B cell (primary cell): ENCODE data around the gene PTN.

ENCODE experiments used
- EZH2 ChIP-seq: IDR thresholded peaks from 2 replicates; pipeline ENCODE4 v1.6.1; 2012; ENCODE audit warnings: borderline replicate concordance, low read depth, mild to moderate bottlenecking, moderate library complexity, low read length; ENCODE audit not compliant: insufficient read depth, poor library complexity, severe bottlenecking
- TF ChIP-seq, protein P1 (sequence below): fragments of 200-600 bp; IDR thresholded peaks from one replicate; pipeline ENCODE4 v1.8.0; 2022; ENCODE audit warnings: antibody characterized with exemption, mild to moderate bottlenecking

DNA sequence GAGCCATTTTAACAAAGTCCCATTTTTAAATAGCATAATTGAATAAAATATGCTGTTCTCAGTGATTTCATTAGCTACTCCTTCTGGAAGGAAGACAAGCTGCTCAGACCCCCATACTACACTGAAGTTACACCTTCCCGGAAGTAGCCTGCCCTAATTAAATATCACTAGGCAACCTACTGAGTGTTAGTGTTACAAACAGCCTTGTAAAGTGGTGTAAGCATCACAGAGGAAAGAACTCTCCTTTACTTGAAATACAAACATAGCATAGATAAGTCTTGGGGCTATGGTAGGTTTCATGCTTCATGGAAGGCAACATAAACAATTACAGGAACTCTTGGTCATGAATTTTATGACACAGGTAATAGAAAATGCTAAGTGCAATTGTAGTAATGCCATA lies 43.4 kb upstream of the PTN start:
- TF ChIP-seq EZH2, result no peak
- TF ChIP-seq, protein P1, sequence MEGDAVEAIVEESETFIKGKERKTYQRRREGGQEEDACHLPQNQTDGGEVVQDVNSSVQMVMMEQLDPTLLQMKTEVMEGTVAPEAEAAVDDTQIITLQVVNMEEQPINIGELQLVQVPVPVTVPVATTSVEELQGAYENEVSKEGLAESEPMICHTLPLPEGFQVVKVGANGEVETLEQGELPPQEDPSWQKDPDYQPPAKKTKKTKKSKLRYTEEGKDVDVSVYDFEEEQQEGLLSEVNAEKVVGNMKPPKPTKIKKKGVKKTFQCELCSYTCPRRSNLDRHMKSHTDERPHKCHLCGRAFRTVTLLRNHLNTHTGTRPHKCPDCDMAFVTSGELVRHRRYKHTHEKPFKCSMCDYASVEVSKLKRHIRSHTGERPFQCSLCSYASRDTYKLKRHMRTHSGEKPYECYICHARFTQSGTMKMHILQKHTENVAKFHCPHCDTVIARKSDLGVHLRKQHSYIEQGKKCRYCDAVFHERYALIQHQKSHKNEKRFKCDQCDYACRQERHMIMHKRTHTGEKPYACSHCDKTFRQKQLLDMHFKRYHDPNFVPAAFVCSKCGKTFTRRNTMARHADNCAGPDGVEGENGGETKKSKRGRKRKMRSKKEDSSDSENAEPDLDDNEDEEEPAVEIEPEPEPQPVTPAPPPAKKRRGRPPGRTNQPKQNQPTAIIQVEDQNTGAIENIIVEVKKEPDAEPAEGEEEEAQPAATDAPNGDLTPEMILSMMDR, result no peak
